ENCODE results near the gene MYH7.
"Not testable (repeated sequence)": the region's sequence is repeated elsewhere in the genome, so short reads cannot be mapped to it uniquely, and the experiment has no call there.

The MYH7 gene

DNA sequence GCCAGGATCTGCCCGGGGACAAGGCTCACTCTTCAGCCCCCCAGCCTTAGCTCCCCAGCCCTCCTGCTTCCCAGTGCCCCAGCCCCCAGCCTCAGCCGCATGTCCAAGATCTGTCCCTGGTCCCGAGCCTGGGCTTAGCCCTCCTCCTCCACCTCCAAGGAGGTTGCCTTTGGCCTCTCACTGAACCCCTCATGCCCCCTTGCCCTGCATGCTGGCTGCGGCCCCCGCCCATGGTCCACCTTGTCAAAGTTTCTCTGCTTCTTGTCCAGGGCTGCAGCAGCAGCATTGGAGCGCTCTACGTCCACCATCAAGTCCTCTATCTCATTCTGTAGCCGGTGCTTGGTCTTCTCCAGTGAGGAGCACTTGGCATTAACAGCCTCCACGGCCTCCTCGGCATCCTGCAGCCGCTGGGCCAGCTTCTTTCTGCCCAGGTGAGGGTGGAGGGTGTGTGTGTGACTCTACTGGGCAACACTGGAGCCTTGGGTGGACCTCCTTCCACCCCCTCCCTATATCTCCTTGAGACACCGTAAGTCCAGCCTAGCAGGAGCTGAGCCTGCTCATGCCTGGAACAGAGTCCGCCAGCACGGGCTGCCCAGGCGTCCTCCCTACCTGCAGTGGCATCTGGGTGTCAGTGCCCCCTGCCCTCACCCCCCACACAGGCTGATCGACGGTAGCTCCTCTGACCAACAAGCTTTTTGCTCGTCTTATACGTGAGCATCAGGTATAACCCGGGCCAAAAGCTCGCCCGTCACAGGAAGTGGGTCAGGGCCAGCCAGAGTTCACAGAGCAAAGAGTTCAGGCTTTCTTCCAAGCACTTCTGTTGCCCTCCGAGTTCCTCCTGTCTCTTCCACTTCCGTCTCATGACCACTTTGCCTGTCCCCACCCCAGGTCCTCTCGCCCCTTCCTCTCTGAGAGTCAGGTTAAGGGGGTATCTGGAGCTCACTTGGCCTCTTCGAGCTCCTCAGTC lies 47.3 kb downstream of the MYH7 start:
- TF ChIP-seq, protein P1, sequence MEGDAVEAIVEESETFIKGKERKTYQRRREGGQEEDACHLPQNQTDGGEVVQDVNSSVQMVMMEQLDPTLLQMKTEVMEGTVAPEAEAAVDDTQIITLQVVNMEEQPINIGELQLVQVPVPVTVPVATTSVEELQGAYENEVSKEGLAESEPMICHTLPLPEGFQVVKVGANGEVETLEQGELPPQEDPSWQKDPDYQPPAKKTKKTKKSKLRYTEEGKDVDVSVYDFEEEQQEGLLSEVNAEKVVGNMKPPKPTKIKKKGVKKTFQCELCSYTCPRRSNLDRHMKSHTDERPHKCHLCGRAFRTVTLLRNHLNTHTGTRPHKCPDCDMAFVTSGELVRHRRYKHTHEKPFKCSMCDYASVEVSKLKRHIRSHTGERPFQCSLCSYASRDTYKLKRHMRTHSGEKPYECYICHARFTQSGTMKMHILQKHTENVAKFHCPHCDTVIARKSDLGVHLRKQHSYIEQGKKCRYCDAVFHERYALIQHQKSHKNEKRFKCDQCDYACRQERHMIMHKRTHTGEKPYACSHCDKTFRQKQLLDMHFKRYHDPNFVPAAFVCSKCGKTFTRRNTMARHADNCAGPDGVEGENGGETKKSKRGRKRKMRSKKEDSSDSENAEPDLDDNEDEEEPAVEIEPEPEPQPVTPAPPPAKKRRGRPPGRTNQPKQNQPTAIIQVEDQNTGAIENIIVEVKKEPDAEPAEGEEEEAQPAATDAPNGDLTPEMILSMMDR (IDR thresholded peaks at IDR 0.05; ENCODE audit: low read depth, low read length): no peak
- no peak for DNase-seq (ENCODE audit: extremely low read depth, low read depth)

DNA sequence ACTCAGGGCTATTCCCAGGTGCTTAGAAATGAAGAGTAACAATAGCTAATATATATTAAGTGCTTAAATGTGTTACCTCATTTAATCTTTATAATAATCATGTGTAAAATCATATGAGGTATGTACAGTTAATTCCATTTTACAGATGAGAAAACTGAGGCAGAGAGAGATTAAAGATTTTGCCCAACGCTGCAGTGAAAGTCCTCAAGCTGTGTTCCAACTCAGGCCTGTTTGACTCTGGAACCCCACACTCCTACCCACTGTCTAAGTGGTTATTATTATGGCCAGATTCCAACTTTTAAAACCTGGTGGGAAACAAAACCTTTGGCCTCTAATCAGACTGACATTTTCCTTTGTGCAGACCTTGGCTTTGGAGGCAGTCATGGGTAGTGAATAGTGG lies 48.5 kb downstream of the MYH7 start:
- no peak for DNase-seq (ENCODE audit: extremely low read depth, low read depth)
- TF ChIP-seq, protein P1 (IDR thresholded peaks at IDR 0.05; ENCODE audit: low read depth, low read length): no peak

DNA sequence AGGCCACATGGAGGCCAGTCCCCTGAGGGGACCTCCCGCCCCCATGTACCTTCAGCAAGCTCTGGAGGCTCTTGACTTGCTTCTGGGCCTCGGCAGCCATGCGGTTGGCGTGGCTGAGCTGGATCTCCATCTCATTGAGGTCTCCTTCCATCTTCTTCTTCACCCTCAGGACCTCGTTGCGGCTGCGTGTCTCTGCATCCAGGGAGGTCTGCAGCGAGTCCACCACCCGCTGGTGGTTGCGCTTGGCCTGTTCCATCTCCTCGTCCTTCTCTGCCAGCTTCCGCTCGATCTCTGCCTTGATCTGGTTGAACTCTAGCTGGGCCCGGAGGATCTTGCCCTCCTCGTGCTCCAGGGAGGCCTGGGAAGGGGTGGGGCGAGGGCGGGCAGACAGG lies 49.2 kb downstream of the MYH7 start:
- DNase-seq (ENCODE audit: extremely low read depth, low read depth): not testable (repeated sequence)

DNA sequence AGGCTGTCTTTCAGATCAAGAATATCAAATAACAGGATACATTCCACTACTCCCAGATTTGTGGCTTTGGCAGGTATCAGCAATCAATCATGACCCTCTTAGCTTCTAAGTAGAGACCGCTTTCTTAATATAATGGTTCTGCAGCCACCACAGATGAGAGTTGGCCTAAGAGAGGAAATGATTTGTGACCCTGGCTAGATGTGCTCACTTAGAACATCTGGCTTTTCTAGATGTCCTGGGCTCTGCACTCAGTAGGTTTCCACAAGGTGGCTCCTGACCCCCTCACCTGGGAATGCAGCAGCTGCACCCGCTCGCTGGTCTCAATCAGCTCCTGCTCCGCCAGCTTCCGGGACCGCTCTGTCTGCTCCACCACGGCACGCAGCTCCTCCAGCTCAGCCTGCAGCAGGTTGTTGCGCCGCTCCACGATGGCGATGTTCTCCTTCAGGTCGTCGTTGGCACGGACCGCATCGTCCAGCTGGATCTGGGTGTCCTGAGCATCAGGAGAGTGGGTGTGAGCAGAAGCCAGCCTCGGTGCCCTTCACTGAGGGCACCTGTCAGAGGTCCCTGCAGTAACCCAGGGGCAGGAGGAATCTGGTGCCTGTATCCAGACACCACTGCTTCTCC lies 49.7 kb downstream of the MYH7 start:
- no peak for DNase-seq (ENCODE audit: extremely low read depth, low read depth)
- TF ChIP-seq, protein P1 (IDR thresholded peaks at IDR 0.05; ENCODE audit: low read depth, low read length): no peak

DNA sequence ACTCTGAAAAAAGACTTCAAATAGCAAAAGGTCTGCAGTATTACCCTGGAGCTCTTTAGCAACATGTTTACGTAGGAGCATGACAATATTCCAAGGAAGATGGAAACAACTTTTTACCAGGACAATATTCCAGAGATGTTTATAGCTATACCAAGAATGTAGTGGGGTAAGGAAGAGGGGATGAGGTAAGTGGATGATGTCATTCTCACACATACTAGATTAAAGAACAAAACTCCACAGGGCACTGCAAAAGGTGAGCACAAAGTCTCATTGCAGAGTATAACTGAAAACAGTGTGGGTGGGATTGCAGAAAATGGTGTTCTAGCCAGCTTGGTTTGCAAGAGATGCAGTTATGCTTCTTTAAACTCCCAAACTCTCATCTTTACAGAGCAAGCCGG lies 50.2 kb downstream of the MYH7 start:
- no peak for DNase-seq (ENCODE audit: extremely low read depth, low read depth)
- TF ChIP-seq, protein P1 (IDR thresholded peaks at IDR 0.05; ENCODE audit: low read depth, low read length): no peak

DNA sequence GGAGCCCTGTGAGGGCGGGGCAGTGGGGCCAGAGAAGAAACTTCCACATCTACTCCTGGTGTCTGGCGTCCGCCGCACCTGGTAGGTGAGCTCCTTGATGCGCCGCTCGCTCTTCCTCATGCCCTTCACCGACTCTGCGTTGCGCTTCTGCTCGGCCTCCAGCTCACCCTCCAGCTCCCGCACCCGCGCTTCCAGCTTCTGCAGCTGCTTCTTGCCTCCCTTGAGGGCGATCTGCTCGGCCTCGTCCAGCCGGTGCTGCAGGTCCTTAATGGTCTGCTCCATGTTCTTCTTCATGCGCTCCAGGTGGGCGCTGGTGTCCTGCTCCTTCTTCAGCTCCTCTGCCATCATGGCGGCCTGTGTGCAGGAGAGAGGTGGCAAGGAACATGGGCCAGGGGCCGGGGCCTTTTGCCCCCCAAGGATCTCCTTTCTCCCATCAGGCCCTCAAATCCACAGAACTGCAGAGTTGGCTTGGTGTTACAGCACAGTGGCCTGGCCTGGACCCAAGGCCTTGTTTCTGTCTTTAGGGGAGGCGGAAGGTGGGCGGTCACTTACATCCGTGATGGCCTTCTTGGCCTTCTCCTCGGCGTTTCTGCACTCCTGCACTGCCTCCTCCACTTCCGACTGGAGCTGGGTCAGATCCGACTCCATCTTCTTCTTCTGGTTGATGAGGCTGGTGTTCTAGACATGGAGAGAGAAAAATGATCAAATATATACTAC lies 50.9 kb downstream of the MYH7 start:
- no peak for DNase-seq (ENCODE audit: extremely low read depth, low read depth)
- TF ChIP-seq, protein P1 (IDR thresholded peaks at IDR 0.05; ENCODE audit: low read depth, low read length): no peak

DNA sequence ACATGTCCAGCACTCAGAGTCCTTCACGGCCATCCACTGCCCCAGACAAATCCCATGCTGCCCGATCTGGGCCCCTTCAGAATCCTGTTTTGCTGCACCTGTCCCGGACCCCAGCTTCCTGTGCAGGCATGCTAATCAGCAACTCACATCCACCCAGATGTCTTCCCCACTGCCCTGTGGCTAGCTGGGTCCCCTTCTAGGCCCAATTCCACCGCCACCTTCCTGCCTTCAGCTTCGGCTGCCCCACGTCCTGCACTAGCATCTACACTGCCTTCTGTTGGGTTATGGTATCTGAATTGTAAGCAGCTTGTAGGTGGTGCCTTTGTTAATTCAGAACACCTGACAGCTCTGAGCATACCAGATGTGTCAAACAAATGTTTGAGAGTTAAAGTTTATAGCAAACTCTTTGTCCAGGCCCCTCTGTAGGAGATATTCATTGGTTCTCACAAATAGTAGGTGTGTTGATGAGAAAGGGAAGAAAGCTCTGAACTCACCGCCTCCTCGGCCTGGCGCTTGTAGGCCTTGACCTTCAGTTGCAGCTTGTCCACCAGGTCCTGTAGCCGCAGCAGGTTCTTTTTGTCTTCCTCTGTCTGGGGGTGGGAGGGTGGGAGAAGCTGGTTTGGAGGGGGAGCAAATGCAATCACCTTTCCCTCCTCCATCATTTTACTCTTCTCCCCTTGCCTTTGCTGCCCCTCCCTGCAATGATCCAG lies 52.6 kb downstream of the MYH7 start:
- TF ChIP-seq, protein P1 (IDR thresholded peaks at IDR 0.05; ENCODE audit: low read depth, low read length): no peak
- no peak for DNase-seq (ENCODE audit: extremely low read depth, low read depth)
